Measurements from ENCODE around the gene TTC6.

TTC6 gene

DNA sequence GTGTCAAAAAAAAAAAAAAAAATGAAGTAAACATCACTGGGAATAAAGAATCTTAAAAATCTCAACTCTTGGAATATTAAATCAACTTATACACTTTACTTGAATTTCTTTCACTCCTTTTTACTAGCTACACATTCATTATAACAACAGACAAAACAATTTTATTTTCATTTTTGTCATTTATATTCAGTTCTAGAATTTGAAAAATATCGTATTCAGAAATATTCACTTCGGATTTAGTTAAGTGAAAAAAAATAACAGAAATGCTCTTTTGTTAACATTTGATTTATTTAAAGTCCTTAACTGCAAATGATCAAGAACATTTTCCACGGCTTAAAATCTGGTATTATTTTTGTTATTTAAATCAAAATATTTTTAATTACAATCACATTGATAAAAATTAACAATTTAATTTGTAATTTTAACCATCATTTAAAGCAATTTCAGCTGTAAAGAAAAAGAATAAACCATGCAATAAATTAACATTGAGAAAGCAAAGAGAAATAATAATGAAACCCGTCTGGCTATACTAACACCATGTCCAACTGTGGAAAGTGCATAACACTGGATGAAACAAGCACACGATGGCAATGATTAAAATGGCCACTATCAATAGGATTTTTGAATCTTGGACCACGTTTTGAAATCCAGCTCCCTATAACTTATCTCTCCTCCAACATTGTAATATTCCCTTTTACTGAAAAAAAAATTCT lies 5.6 kb upstream of the TTC6 start:
- DNase-seq (ENCODE audit: low read depth) = no peak
- TF ChIP-seq, protein P1, sequence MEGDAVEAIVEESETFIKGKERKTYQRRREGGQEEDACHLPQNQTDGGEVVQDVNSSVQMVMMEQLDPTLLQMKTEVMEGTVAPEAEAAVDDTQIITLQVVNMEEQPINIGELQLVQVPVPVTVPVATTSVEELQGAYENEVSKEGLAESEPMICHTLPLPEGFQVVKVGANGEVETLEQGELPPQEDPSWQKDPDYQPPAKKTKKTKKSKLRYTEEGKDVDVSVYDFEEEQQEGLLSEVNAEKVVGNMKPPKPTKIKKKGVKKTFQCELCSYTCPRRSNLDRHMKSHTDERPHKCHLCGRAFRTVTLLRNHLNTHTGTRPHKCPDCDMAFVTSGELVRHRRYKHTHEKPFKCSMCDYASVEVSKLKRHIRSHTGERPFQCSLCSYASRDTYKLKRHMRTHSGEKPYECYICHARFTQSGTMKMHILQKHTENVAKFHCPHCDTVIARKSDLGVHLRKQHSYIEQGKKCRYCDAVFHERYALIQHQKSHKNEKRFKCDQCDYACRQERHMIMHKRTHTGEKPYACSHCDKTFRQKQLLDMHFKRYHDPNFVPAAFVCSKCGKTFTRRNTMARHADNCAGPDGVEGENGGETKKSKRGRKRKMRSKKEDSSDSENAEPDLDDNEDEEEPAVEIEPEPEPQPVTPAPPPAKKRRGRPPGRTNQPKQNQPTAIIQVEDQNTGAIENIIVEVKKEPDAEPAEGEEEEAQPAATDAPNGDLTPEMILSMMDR (IDR thresholded peaks at IDR 0.05; ENCODE audit: control insufficient read depth, extremely low read depth, insufficient read depth) = no peak
- peak overlapping the region; percentile 69 for H3K4me3 ChIP-seq (ENCODE audit: low read depth, low read length)

DNA sequence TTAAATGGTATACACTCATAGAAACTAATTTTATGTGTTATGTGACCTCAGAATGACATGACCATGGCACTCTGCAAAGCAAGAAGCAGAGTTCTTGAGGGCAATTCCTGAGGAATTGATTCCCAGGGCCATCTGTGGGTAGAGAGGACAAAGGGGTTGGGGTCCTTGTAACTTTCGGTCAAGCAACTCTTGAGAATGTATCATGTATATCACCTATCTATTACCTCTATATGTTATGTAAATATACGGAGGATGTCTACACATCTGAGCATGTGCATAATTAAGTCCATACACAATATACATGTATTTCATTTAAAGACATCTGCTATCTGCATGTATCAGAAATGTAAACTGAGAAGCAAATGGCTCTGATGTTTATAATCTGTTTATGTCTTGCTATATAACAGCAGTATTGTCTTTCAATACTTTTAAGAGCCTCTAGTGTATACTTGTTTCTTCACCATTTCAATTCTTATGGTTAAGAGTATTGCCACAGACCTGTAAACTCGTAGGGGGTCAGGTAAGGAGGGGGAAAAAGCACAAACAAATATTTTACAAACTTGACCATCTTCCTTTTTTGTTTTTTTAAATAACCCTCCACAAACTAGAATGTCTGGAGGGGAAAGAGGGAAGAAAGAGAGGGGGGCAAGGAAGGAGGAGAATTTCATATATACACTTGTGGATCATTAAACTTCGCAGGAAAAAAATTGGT lies 4.8 kb upstream of the TTC6 start:
- H3K4me3 ChIP-seq (ENCODE audit: low read depth, low read length) = peak overlapping the region; percentile 69
- TF ChIP-seq, protein P1 (IDR thresholded peaks at IDR 0.05; ENCODE audit: control insufficient read depth, extremely low read depth, insufficient read depth) = no peak
- DNase-seq (ENCODE audit: low read depth) = no peak

DNA sequence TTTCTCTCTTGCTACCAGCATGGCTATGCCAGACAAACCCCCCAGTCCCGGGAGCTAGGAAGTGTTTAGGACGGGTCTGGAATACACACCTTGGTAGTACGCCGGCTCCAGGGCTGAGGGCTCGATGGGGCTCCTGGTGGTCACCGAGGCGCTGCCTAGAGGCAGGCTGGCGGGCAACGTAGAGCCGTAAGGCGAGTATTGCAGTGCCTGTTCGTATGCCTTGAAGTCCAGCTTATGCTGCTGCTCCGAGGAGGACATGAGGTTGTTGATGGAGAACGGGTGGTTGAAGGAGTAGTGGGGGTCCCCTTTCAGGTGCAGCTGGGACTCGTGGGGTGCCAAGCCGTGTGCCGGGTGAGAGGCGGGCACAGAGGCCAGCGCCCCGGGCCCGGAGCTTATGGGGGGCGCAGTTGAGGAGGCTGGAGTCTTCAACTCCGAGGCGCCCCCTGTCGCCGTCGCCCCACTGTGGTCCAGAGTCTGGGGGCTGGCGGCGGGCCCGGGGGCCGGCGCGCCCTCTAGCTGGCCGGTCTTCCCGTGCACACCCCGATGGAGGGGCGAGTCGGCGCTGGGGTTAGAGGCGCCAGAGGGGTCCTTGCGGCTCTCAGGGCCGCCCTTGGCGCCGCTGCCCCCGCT lies 4.0 kb upstream of the TTC6 start:
- TF ChIP-seq, protein P1 (IDR thresholded peaks at IDR 0.05; ENCODE audit: control insufficient read depth, extremely low read depth, insufficient read depth) = peak; percentile 36
- peak overlapping the region; percentile 69 for H3K4me3 ChIP-seq (ENCODE audit: low read depth, low read length)
- no peak for DNase-seq (ENCODE audit: low read depth)

DNA sequence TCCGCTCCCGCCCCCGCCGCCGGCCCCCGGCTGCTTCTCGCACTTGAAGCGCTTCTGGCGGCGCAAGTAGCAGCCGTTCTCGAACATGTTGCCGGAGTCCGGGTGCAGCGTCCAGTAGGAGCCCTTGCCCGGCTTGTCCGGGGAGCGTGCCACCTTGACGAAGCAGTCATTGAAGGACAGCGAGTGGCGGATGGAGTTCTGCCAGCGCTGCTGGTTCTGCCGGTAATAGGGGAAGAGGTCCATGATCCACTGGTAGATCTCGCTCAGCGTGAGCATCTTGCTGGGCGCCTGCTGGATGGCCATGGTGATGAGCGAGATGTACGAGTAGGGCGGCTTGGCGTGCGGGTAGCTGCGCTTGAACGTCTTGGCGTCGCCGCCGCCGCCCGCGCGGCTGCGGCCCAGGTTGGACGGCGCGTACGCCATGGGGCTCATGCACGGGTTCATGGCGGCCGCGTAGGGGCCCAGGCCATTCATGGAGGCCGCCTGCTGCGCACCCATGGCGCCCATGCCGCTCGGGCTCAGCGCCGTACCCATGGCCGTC lies 3.4 kb upstream of the TTC6 start:
- H3K4me3 ChIP-seq (ENCODE audit: low read depth, low read length) = peak overlapping the region; percentile 69
- DNase-seq (ENCODE audit: low read depth) = no peak
- TF ChIP-seq, protein P1 (IDR thresholded peaks at IDR 0.05; ENCODE audit: control insufficient read depth, extremely low read depth, insufficient read depth) = no peak

DNA sequence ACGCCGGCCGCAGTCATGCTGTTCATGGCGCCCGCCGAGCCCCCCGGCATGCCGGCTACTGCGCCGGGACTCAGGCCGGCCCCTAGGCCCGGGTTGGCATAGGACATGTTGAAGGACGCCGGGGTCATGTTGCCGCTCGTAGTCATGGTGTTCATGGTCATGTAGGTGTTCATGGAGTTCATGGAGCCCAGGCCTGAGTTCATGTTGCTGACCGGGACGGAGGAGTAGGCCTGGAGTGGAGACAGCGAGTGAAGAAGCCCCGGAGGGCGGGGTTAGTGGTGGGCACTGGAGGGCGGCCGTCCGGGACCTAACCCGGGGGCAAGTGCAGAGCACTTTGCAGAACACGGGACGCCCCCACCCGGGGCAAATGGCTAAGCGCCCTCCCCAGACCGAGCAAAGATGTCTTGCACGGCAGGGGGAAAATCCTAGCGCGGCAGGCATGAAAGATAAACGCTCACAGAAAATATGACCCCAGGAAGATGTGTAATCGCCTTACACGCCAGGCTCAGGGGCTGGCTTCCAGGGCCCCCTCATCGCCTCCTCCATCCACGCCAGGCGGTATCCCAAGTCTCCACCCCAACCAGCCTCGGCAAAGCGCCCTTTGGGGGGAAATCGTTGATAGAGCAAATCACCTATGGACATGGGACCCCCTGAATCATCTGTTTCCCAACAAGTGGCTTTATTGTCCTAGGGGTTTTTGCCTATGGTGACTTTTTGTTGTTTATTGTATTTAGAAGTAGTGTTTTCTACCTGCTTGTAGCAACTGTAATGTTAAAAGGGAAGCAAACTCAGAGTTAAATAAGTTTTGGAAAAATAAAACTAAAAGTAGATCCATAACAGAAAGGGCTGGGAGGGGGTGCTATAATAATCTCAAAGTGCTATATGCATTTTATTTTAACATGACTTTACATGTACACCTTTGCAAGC lies 2.7 kb upstream of the TTC6 start:
- H3K4me3 ChIP-seq (ENCODE audit: low read depth, low read length) = peak overlapping the region; percentile 69
- no peak for DNase-seq (ENCODE audit: low read depth)
- TF ChIP-seq, protein P1 (IDR thresholded peaks at IDR 0.05; ENCODE audit: control insufficient read depth, extremely low read depth, insufficient read depth) = no peak
